GM12878 (cell line): Measurements from ENCODE around the gene FGF14. TPM values are rescaled to one million over a fixed set of nuclear protein-coding genes. Genes with fewer than 3 reads are reported as not detected.

Experiments
- ATAC-seq: fragments of 200-7000 bp; cut with Tn5 transposase; 3 replicates; pipeline ENCODE4 v1.9.1; 2020; ENCODE audit warnings: mild to moderate bottlenecking, moderate library complexity
- BruUV-seq: library from RNA; stranded (reverse); fragments of 400-500 nt; replicated peaks from 2 replicates; lab custom pipeline; 2021; lab: Mats Ljungman, UMichigan
- CTCF ChIA-PET: fragments of 300-600 bp; sonication (Branson Sonifier 250); formaldehyde crosslinking; extraction: SDS; loops from one replicate; lab custom pipeline; 2021; ENCODE audit warnings: inconsistent platforms; lab: Yijun Ruan, JAX
- POLR2A ChIA-PET: fragments of 350-600 bp; formaldehyde crosslinking; extraction: SDS; loops from one replicate; lab custom pipeline; 2021; ENCODE audit warnings: inconsistent platforms; lab: Charles Lee
- RAD21 ChIA-PET: fragments of 300-600 bp; sonication (Branson Sonifier 250); formaldehyde crosslinking; loops from one replicate; lab custom pipeline; 2023; ENCODE audit warnings: antibody characterized with exemption; ENCODE audit not compliant: unreplicated experiment; lab: Charles Lee
- SMC1A ChIA-PET: fragments of 300-600 bp; sonication (Branson Sonifier 250); formaldehyde crosslinking; loops from one replicate; lab custom pipeline; 2023; ENCODE audit not compliant: unreplicated experiment, uncharacterized antibody; lab: Charles Lee
- DNase-seq: peaks from one replicate; pipeline ENCODE4 v3.0.0-alpha.2; 2011; ENCODE audit warnings: low read depth, low spot score
- FAIRE-seq: peaks from 3 replicates; lab custom pipeline; 2011; peaks lifted over from hg19 to GRCh38; lab: Jason Lieb, UNC
- H2AFZ ChIP-seq: 2 replicates; pipeline ENCODE4 v1.6.0; 2011; ENCODE audit warnings: low read depth, low read length, control low read depth; ENCODE audit not compliant: control insufficient read depth
- H3K27ac ChIP-seq: 2 replicates; pipeline ENCODE4 v1.5.1; 2011; ENCODE audit warnings: control low read depth; ENCODE audit not compliant: control insufficient read depth, insufficient read depth
- H3K27me3 ChIP-seq, 2 experiments: replicated peaks in 1 of 2; 2 replicates each; pipeline versions ENCODE4 v1.6.0 to v1.6.1; 2011; ENCODE audit warnings: low read length in 1 of 2; ENCODE audit not compliant: control insufficient read depth in 2 of 2, insufficient read depth in 2 of 2
- H3K36me3 ChIP-seq, 2 experiments: 2 replicates each; pipeline ENCODE4 v1.5.1; 2011; ENCODE audit warnings: low read length in 1 of 2; ENCODE audit not compliant: control insufficient read depth in 2 of 2, insufficient read depth in 2 of 2
- H3K4me1 ChIP-seq: 2 replicates; pipeline ENCODE4 v1.6.1; 2011; ENCODE audit warnings: mild to moderate bottlenecking, low read length, moderate library complexity, mixed read lengths; ENCODE audit not compliant: control insufficient read depth, insufficient read depth
- H3K4me2 ChIP-seq: 2 replicates; pipeline ENCODE4 v1.6.0; 2011; ENCODE audit warnings: control low read depth; ENCODE audit not compliant: control insufficient read depth, insufficient read depth
- H3K4me3 ChIP-seq: fragments of 200-600 bp; sonication (generic); 2 replicates; pipeline ENCODE4 v1.5.1; 2016
- H3K79me2 ChIP-seq: 2 replicates; pipeline ENCODE4 v1.6.0; 2011; ENCODE audit warnings: low read length; ENCODE audit not compliant: control insufficient read depth, insufficient read depth
- H3K9ac ChIP-seq: 2 replicates; pipeline ENCODE4 v1.8.0; 2011; ENCODE audit warnings: low read length, control low read depth, mixed read lengths; ENCODE audit not compliant: control insufficient read depth, insufficient read depth
- H3K9me3 ChIP-seq: replicated peaks from 3 replicates; pipeline ENCODE4 v1.5.1; 2011; ENCODE audit warnings: mild to moderate bottlenecking, low read length; ENCODE audit not compliant: control insufficient read depth, insufficient read depth
- H4K20me1 ChIP-seq: 2 replicates; pipeline ENCODE4 v1.6.0; 2011; ENCODE audit not compliant: control insufficient read depth, insufficient read depth
- BCL3 ChIP-seq: IDR thresholded peaks from 2 replicates; pipeline ENCODE4 v1.6.1; 2011; ENCODE audit warnings: borderline replicate concordance, low read depth, mild to moderate bottlenecking, moderate library complexity, low read length; ENCODE audit not compliant: insufficient read depth, poor library complexity, severe bottlenecking
- CTCF ChIP-seq, 3 experiments: IDR thresholded peaks in 2 of 3; conservative IDR thresholded peaks in 1 of 3; 2 replicates each; pipeline ENCODE4 v1.5.1; 2011; ENCODE audit warnings: low read depth in 3 of 3, low read length in 3 of 3, mild to moderate bottlenecking in 3 of 3, control low read depth in 2 of 3, moderate library complexity in 2 of 3, inconsistent platforms in 1 of 3, mixed read lengths in 1 of 3; ENCODE audit not compliant: control insufficient read depth in 2 of 3, insufficient read depth in 1 of 3; ENCODE audit errors: extremely low read depth in 1 of 3
- E4F1 ChIP-seq: fragments of 450-650 bp; IDR thresholded peaks from 2 replicates; pipeline ENCODE4 v1.6.1; 2018; ENCODE audit warnings: borderline replicate concordance, mild to moderate bottlenecking; ENCODE audit not compliant: partially characterized antibody
- HDAC6 ChIP-seq: fragments of 200-600 bp; sonication (generic); IDR thresholded peaks from one replicate; pipeline ENCODE4 v1.8.0; 2017; ENCODE audit warnings: antibody characterized with exemption; ENCODE audit not compliant: unreplicated experiment
- NRF1 ChIP-seq: conservative IDR thresholded peaks from 2 replicates; pipeline ENCODE4 v1.6.1; 2011; ENCODE audit warnings: mild to moderate bottlenecking, low read depth, low read length, improper control_type of control experiment
- SPI1 ChIP-seq: IDR thresholded peaks from 2 replicates; pipeline ENCODE4 v1.6.1; 2011; ENCODE audit warnings: low read depth, mild to moderate bottlenecking, low read length, moderate library complexity, borderline replicate concordance; ENCODE audit not compliant: insufficient read depth
- WGBS: methylation state at CpG from one replicate; pipeline ENCODE4 v1.1.6; 2016; ENCODE audit warnings: low lambda C conversion rate; ENCODE audit not compliant: insufficient replicate concordance, insufficient coverage; ENCODE audit errors: missing lambda C conversion rate; 5-methylcytosine and 5-hydroxymethylcytosine counted together
- in situ Hi-C: fragments of 300-500 bp; cut with MboI; formaldehyde crosslinking; loops from 9 replicates; pipeline ENCODE4 v1.14.3; 2018; ENCODE audit warnings: mixed read lengths
- intact Hi-C: fragments of 100-400 bp; cut with micrococcal nuclease; formaldehyde crosslinking; loops from one replicate; pipeline ENCODE4 v1.14.2; 2022; ENCODE audit not compliant: unreplicated experiment
- polyA plus RNA-seq, 11 experiments: library from polyadenylated mRNA; depleted of rRNA in 4 of 11; unstranded in 6 of 11; stranded (reverse) in 5 of 11; fragments of >200 nt; fragmentation: Nextera tagmentation in 4 of 11; fragmentation: Illumina TruSeq in 1 of 11; extraction: Ambion mirVana in 4 of 11; extraction: Trizol in 1 of 11; gene quantifications; 1 replicate in 1 of 11; 2 replicates in 10 of 11; pipeline versions ENCODE4 v1.2.1 to v1.2.3, GENCODE V29; 2011 to 2016; ENCODE audit warnings: inconsistent platforms in 2 of 11, missing spikeins in 2 of 11, low read depth in 1 of 11
- total RNA-seq, 4 experiments: library from RNA; depleted of rRNA in 3 of 4; stranded (reverse); fragments of >200 nt in 3 of 4; fragmentation: Illumina TruSeq in 1 of 4; extraction: Trizol in 1 of 4; gene quantifications; 2 replicates each; pipeline versions ENCODE4 v1.2.1 to v1.2.3, GENCODE V29; 2013 to 2021

FGF14 gene
- total and polyA plus RNA-seq, 10 of the 15 experiments (the other 5 are each of a cell fraction or from before 2014, with no cell fraction given): under 0.01 to 0.44 (median 0.04) TPM

- no peak overlapping the region for H3K9ac ChIP-seq
- CTCF ChIA-PET: no interaction called here
- in situ Hi-C loops: no loop called here
Observed at GRCh38 chr13:101916775-101917474, 484.9 kb downstream of the FGF14 start.

GRCh38 chr13:101916108-101916774, 485.6 kb downstream of the FGF14 start:
- H3K27me3 ChIP-seq: peaks cover 4 to 11% of the 10 kb centered on the region in 2 experiments
- ChIA-PET SMC1A (no interaction called here), POLR2A (no interaction called here), RAD21 (no interaction called here), CTCF (no interaction called here)
- intact Hi-C loops: no loop called here
- FAIRE-seq: no peak
- no peaks in the 10 kb centered on the region for H4K20me1 ChIP-seq
- no peak overlapping the region for H3K4me2 ChIP-seq
- peak; percentile 71 for ATAC-seq
- 32% methylated on average over 41 of the region's 62 CpGs for WGBS
- no peak for DNase-seq
- in situ Hi-C loops: no loop called here
- no peak overlapping the region for H3K4me3 ChIP-seq
- H2AFZ ChIP-seq: no peak overlapping the region
- no peaks in the 10 kb centered on the region for H3K4me1 ChIP-seq
- no peak overlapping the region for H3K9ac ChIP-seq
- no TSS peak for BruUV-seq
- no peaks in the 10 kb centered on the region for H3K36me3 ChIP-seq
- H3K27ac ChIP-seq: no peak overlapping the region
- no peaks in the 10 kb centered on the region for H3K9me3 ChIP-seq
- TF ChIP-seq BCL3 (no peak), E4F1 (no peak), SPI1 (no peak), CTCF (IDR thresholded peaks at IDR 0.05 in 2 of 3, conservative IDR thresholded peaks at IDR 0.05 in 1 of 3; ENCODE audit: control insufficient read depth in 2 of 3, extremely low read depth in 1 of 3, insufficient read depth in 1 of 3, low read depth in 3 of 3, low read length in 3 of 3) (0 out of 6 replicates have a peak, but pooled peaks of 1 of the 3 experiments have one; percentile 4)
- no peaks in the 10 kb centered on the region for H3K79me2 ChIP-seq

More at GRCh38 chr13:101916775-101917474, 484.9 kb downstream of the FGF14 start:
- peaks cover 4 to 11% of the 10 kb centered on the region in 2 experiments for H3K27me3 ChIP-seq
- H2AFZ ChIP-seq: no peak overlapping the region
- no peak overlapping the region for H3K4me2 ChIP-seq
- TF ChIP-seq NRF1 (no peak), HDAC6 (peak; percentile 21)
- H3K9me3 ChIP-seq: no peaks in the 10 kb centered on the region
- H3K27ac ChIP-seq: no peak overlapping the region
- no TSS peak for BruUV-seq
- no peak for ATAC-seq
- POLR2A ChIA-PET: no interaction called here
- H3K79me2 ChIP-seq: no peaks in the 10 kb centered on the region
- FAIRE-seq: no peak
- H4K20me1 ChIP-seq: no peaks in the 10 kb centered on the region
- intact Hi-C loops: no loop called here
- RAD21 ChIA-PET: no interaction called here
- SMC1A ChIA-PET: no interaction called here
- H3K4me1 ChIP-seq: no peaks in the 10 kb centered on the region
- no peak for DNase-seq
- H3K36me3 ChIP-seq: no peaks in the 10 kb centered on the region
- no peak overlapping the region for H3K4me3 ChIP-seq
- 57% methylated on average over 27 of the region's 73 CpGs for WGBS
